RWPE2 (cell line): ENCODE data around the gene NABP2.

Experiments used
- ATAC-seq: fragments of 200-7000 bp; cut with Tn5 transposase; 3 replicates; pipeline ENCODE4 v1.9.1; 2021; ENCODE audit warnings: low read depth
- DNase-seq: peaks from one replicate; pipeline ENCODE4 v3.0.0-alpha.2; 2020; ENCODE audit warnings: low spot score
- H3K27ac ChIP-seq: fragments of 450-650 bp; 2 replicates; pipeline ENCODE4 v1.5.1; 2017; ENCODE audit warnings: mild to moderate bottlenecking; ENCODE audit not compliant: poor library complexity, severe bottlenecking
- H3K27me3 ChIP-seq: fragments of 250-450 bp; sonication (Bioruptor Pico); 2 replicates; pipeline ENCODE4 v1.5.1; 2021; ENCODE audit warnings: mild to moderate bottlenecking, moderate library complexity; ENCODE audit not compliant: insufficient read depth, poor library complexity, severe bottlenecking
- H3K36me3 ChIP-seq: fragments of 250-450 bp; sonication (Bioruptor Pico); 2 replicates; pipeline ENCODE4 v1.5.1; 2020; ENCODE audit warnings: low read depth, mild to moderate bottlenecking, moderate library complexity
- H3K4me1 ChIP-seq: fragments of 250-450 bp; sonication (Bioruptor Pico); 2 replicates; pipeline ENCODE4 v1.5.1; 2021; ENCODE audit warnings: mild to moderate bottlenecking, moderate library complexity; ENCODE audit not compliant: insufficient read depth, poor library complexity, severe bottlenecking
- H3K4me3 ChIP-seq: fragments of 250-450 bp; sonication (Bioruptor Pico); 2 replicates; pipeline ENCODE4 v1.5.1; 2021; ENCODE audit warnings: mild to moderate bottlenecking, moderate library complexity; ENCODE audit not compliant: severe bottlenecking
- H3K9me3 ChIP-seq: fragments of 250-450 bp; sonication (Bioruptor Pico); 2 replicates; pipeline ENCODE4 v1.5.1; 2021; ENCODE audit warnings: mild to moderate bottlenecking, moderate library complexity; ENCODE audit not compliant: severe bottlenecking
- TF ChIP-seq, protein P1 (sequence below): fragments of 450-650 bp; IDR thresholded peaks from one replicate; pipeline ENCODE4 v1.5.1; 2017; ENCODE audit warnings: mild to moderate bottlenecking, moderate library complexity; ENCODE audit not compliant: poor library complexity, severe bottlenecking

Gene NABP2

DNA sequence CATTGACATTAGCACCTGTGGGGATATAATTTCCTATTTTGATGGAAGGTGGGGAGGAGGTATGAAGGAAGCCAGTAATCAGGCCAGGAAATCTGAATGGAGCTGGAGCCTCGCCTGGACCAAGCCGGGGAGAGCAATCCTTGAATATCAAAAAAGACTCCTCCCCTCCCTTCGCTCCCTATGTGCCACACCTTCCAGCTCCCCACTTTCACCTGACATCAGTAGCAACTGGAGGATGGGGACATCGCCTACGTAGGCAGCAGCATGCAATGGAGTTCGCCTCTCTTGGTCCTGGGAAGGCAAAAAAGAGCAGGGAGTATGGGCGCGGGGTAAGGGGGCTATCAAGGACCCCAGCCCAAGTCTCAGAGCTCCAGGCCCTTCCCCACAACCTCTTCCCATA is 32.9 kb downstream of the NABP2 start:
- peak overlapping the region; percentile 69 for H3K27ac ChIP-seq
- H3K27me3 ChIP-seq, result no peaks in the 10 kb centered on the region
- H3K36me3 ChIP-seq, result peaks cover 47% of the 10 kb centered on the region
- peak overlapping the region; percentile 96 for H3K4me3 ChIP-seq
- ATAC-seq, result no peak
- TF ChIP-seq, protein P1, sequence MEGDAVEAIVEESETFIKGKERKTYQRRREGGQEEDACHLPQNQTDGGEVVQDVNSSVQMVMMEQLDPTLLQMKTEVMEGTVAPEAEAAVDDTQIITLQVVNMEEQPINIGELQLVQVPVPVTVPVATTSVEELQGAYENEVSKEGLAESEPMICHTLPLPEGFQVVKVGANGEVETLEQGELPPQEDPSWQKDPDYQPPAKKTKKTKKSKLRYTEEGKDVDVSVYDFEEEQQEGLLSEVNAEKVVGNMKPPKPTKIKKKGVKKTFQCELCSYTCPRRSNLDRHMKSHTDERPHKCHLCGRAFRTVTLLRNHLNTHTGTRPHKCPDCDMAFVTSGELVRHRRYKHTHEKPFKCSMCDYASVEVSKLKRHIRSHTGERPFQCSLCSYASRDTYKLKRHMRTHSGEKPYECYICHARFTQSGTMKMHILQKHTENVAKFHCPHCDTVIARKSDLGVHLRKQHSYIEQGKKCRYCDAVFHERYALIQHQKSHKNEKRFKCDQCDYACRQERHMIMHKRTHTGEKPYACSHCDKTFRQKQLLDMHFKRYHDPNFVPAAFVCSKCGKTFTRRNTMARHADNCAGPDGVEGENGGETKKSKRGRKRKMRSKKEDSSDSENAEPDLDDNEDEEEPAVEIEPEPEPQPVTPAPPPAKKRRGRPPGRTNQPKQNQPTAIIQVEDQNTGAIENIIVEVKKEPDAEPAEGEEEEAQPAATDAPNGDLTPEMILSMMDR, result no peak
- H3K9me3 ChIP-seq, result no peaks in the 10 kb centered on the region
- H3K4me1 ChIP-seq, result peaks cover 12% of the 10 kb centered on the region
- no peak for DNase-seq

DNA sequence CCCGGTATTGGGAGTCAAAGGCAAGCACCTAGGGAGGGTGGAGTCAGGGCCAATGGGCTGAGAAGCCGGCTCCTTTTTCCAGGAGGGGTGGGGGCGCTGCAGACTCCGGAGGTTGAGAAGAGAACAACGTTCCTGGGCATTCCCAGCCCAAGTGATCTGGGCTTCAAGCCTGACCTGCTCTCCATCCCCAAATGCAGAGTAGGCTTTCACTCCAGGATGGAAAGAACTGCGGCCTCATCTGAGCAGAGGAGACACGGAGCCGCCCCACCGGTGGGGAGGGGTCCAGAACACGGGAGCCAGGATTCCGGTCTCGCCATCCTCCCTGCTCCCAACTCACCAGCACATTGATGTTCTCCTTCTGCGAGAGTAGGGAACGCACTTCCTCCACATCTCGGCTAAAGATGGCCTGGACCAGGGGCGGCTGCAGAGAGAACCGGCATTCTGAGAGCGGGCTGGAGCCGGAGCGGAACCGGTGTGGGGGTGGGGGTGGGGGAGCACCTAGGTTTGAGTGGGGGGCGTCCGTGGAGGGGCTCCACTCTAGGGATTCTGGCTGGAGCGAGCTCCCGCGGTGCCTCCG is 33.4 kb downstream of the NABP2 start:
- Histone ChIP-seq H3K27me3 (no peaks in the 10 kb centered on the region), H3K4me3 (peak overlapping the region; percentile 96), H3K9me3 (no peaks in the 10 kb centered on the region), H3K4me1 (peaks cover 14% of the 10 kb centered on the region), H3K27ac (peak overlapping the region; percentile 69), H3K36me3 (peaks cover 44% of the 10 kb centered on the region)
- DNase-seq (no peak), ATAC-seq (peak; percentile 38)
- TF ChIP-seq, protein P1, result no peak

DNA sequence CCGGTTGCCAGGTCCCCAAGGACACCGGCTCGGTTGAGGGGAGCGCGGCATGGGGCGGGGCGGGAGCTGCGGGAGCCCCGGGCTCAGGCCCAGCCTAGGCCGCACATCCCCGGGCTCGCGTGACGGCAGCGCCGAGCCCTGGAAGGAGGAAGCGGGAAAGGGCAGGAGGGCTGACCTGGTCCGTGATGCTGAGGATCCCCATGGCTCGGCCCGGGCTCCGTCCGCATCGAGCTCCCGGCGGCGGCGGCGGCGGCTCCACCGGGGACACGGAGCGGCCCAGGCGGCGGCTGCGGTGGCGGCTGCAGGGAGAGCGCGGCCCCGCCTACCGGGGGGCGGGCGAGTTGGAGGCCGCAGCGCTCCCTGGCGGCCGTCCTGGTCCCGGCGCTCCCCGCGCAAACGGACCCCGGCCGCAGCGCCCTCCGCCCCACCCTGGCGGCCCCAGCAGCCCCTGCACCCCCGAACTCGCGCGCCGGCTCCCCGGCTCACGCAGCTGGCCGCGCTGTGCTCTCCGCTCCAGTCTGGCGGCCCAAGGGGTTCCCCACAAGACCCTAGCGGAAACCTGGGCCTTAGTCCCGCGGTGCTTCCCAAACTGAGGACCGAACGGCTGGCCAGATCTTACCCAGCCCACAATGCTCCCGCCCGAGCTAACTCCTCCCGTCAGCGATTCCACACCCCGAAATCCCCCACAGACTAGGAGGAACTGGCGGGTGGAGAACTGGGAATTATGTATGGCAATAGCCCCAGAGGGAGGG is 34.1 kb downstream of the NABP2 start, which contains the start of gene ANKRD52:
TSS of gene ANKRD52 (minus strand) at position 317 of the 752 bp plus-strand sequence. CDS start at position 202, 115 bp downstream.
- H3K27ac ChIP-seq, result peak within 1 kb of the TSS; percentile 69
- ATAC-seq (peak; percentile 71), DNase-seq (no peak)
- H3K36me3 ChIP-seq, result peaks cover 37% of the 10 kb centered on the region
- no peaks in the 10 kb centered on the region for H3K9me3 ChIP-seq
- TF ChIP-seq, protein P1, result peak; percentile 95
- no peaks in the 10 kb centered on the region for H3K27me3 ChIP-seq
- H3K4me1 ChIP-seq, result peaks cover 14% of the 10 kb centered on the region
- H3K4me3 ChIP-seq, result peak within 1 kb of the TSS; percentile 96

DNA sequence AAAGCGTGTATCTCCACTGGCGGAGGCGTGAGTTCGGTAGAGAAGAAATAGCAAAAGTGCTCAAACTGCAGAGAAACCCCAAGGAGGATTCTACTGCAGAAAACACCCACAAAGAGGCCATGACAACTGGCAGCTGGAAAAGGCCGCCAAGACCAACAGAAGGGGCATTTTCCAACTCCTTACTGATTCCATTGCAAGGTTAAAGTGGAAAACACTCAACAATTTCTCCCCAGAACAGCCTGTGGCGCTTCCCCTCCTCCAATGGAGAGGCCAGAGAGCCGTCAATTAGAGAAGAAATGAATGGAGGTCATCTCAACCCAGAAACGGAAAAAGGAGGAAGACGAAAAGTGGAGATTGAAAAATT is 34.7 kb downstream of the NABP2 start:
- Histone ChIP-seq H3K36me3 (peaks cover 32% of the 10 kb centered on the region), H3K27ac (peak overlapping the region; percentile 69), H3K9me3 (no peaks in the 10 kb centered on the region), H3K4me1 (peaks cover 14% of the 10 kb centered on the region), H3K27me3 (no peaks in the 10 kb centered on the region), H3K4me3 (peak overlapping the region; percentile 96)
- ATAC-seq (no peak), DNase-seq (no peak)
- TF ChIP-seq, protein P1, result no peak

DNA sequence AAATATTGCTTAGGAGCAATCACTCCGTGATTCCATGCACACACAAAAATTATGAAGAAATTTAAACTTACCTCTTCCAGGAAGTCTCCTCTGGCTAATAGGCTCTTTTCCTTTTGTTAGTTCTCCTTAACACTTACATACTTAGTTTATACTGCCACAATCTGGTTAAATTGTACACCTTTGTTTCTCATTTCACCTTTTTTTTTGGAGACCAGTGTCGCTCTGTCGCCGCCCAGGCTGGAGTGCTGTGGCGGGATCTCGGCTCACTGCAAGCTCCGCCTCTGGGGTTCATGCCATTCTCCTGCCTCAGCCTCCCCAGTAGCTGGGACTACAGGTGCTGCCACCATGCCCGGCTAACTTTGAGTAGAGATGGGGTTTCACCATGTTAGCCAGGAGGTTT is 36.2 kb downstream of the NABP2 start:
- H3K4me1 ChIP-seq, result peaks cover 14% of the 10 kb centered on the region

More for the DNA sequence above, 36.2 kb downstream of the NABP2 start:
- Histone ChIP-seq H3K27ac (peak overlapping the region; percentile 67), H3K27me3 (no peaks in the 10 kb centered on the region), H3K36me3 (peaks cover 16% of the 10 kb centered on the region), H3K4me3 (no peak overlapping the region), H3K9me3 (no peaks in the 10 kb centered on the region)
- ATAC-seq (no peak), DNase-seq (no peak)
- TF ChIP-seq, protein P1, result no peak
